Stomach (tissue), 9 donors: ENCODE data around the gene DOK3. TPM values are rescaled to one million over a fixed set of nuclear protein-coding genes. Genes with fewer than 3 reads are reported as not detected.

Source experiments
- DNase-seq, 2 donors: peaks; one replicate each; pipeline versions ENCODE4 v3.0.0 to v3.0.0-alpha.2; 2013 to 2019
- H3K27ac ChIP-seq, 5 donors: fragments of 200-600 bp in 4 of 5; sonication (generic) in 4 of 5; one replicate each; pipeline ENCODE4 v1.5.1; 2013 to 2019; ENCODE audit warnings: mild to moderate bottlenecking in 1 of 5, moderate library complexity in 1 of 5
- H3K27me3 ChIP-seq, 3 donors: fragments of 200-600 bp; sonication (generic); one replicate each; pipeline ENCODE4 v1.5.1; 2017 to 2019; ENCODE audit warnings: mixed run types in 1 of 3
- H3K36me3 ChIP-seq, 4 donors: fragments of 200-600 bp; sonication (generic); 1 replicate in 3 of 4; 2 replicates in 1 of 4; pipeline ENCODE4 v1.5.1; 2016 to 2019
- H3K4me1 ChIP-seq, 4 donors: fragments of 200-600 bp; sonication (generic); one replicate each; pipeline ENCODE4 v1.5.1; 2016 to 2019
- H3K4me3 ChIP-seq, 4 donors: fragments of 200-600 bp; sonication (generic) in 3 of 4; one replicate each; pipeline ENCODE4 v1.5.1; 2016 to 2019; ENCODE audit warnings: mild to moderate bottlenecking in 1 of 4
- H3K9me3 ChIP-seq, 4 donors: fragments of 200-600 bp; sonication (generic); one replicate each; pipeline ENCODE4 v1.5.1; 2016 to 2019
- CTCF ChIP-seq, 7 experiments: fragments of 450-650 bp in 4 of 7; fragments of 200-600 bp in 3 of 7; sonication (generic) in 3 of 7; IDR thresholded peaks; one replicate each; pipeline ENCODE4 v1.5.1; 2016 to 2019; ENCODE audit warnings: antibody characterized with exemption in 7 of 7, control low read depth in 2 of 7, mild to moderate bottlenecking in 1 of 7
- EP300 ChIP-seq: sonication (generic); formaldehyde crosslinking; IDR thresholded peaks from one replicate; pipeline ENCODE4 v1.6.1; 2017; ENCODE audit warnings: antibody characterized with exemption
- POLR2A ChIP-seq, 4 donors: fragments of 450-650 bp; IDR thresholded peaks; one replicate each; pipeline ENCODE4 v1.6.1; 2016; ENCODE audit warnings: antibody characterized with exemption in 4 of 4, control low read depth in 2 of 4, mild to moderate bottlenecking in 1 of 4, moderate library complexity in 1 of 4
- POLR2AphosphoS5 ChIP-seq, 3 donors: sonication (generic); formaldehyde crosslinking; IDR thresholded peaks; one replicate each; pipeline ENCODE4 v1.6.1; 2016; ENCODE audit warnings: antibody characterized with exemption in 3 of 3
- whole genome bisulfite sequencing, 5 donors: extraction: QIAGEN DNeasy Blood & Tissue Kit in 3 of 5; methylation state at CpG; one replicate each; pipeline versions ENCODE4 v1.1.5 to v1.1.7; 2013 to 2018; 5-methylcytosine and 5-hydroxymethylcytosine counted together
- intact Hi-C: fragments of 100-400 bp; cut with DNase I; formaldehyde crosslinking; loops from one replicate; pipeline ENCODE4 v1.15.1; 2023; ENCODE audit warnings: low total_unique reads
- polyA plus RNA-seq, 3 donors: library from polyadenylated mRNA; stranded (reverse); fragments of 200-250 nt; gene quantifications; one replicate each; pipeline ENCODE4 v1.2.3, GENCODE V29; 2013
- total RNA-seq, 5 donors: library from RNA; depleted of rRNA; stranded (reverse); fragments of >200 nt; gene quantifications; one replicate each; pipeline versions ENCODE4 v1.1.0 to v1.2.3, GENCODE V29; 2014 to 2016
- donor health status: healthy with polysubstance abuse.
- donor health status: Bipolar disorder and iron deficiency.
- donor health status: healthy.

Gene DOK3
- total and polyA plus RNA-seq, 8 donors, result 0.43 to 31.2 (median 4.9) TPM; not detected in 1

GRCh38 chr5:177502886-177503285 is 6.7 kb downstream of the DOK3 start:
- TF ChIP-seq EP300 (no peak), POLR2AphosphoS5 (IDR thresholded peaks at IDR 0.05) (no peak), POLR2A (IDR thresholded peaks at IDR 0.05) (no peak), CTCF (IDR thresholded peaks at IDR 0.05) (no peak)
- H3K4me1 ChIP-seq, result peaks cover 7 to 23% (median 16%) of the 10 kb centered on the region in 4 donors
- no peak overlapping the region for H3K27ac ChIP-seq
- intact Hi-C loops, result loop anchor here (5.0 kb wide), 1 partner anchor 111 kb away; no protein-coding TSS in a partner anchor
- no peaks in the 10 kb centered on the region for H3K9me3 ChIP-seq
- peaks cover 0 to 22% (median 12%) of the 10 kb centered on the region in 4 donors for H3K36me3 ChIP-seq
- no peak overlapping the region for H3K4me3 ChIP-seq
- 81 to 86% (median 83%) methylated on average over 16 of the region's 16 CpGs for WGBS, 5 donors
- H3K27me3 ChIP-seq, result no peaks in the 10 kb centered on the region
- no peak for DNase-seq

- intact Hi-C loops, result loop anchor here (5.0 kb wide), 1 partner anchor 110 kb away; no protein-coding TSS in a partner anchor
- no peak overlapping the region for H3K27ac ChIP-seq
Measured at GRCh38 chr5:177501874-177502678, 7.5 kb downstream of the DOK3 start.

GRCh38 chr5:177500685-177501522 is 8.7 kb downstream of the DOK3 start:
- Histone ChIP-seq H3K36me3 (peaks cover 0 to 22% (median 12%) of the 10 kb centered on the region in 4 donors), H3K27ac (peak overlapping the region in 1 of 5 donors; percentile 37), H3K27me3 (no peaks in the 10 kb centered on the region), H3K4me3 (no peak overlapping the region), H3K9me3 (no peaks in the 10 kb centered on the region), H3K4me1 (peaks cover 18 to 40% (median 32%) of the 10 kb centered on the region in 4 donors)
- 13 to 27% (median 17%) methylated on average over 6 to 10 of the region's 10 CpGs for WGBS, 5 donors
- TF ChIP-seq POLR2AphosphoS5 (IDR thresholded peaks at IDR 0.05) (peak in 1 of 3 donors; percentile 58), CTCF (IDR thresholded peaks at IDR 0.05) (peak in 5 of 7 experiments; percentile 59 to 94 (median 90)), POLR2A (IDR thresholded peaks at IDR 0.05) (no peak), EP300 (no peak)
- intact Hi-C loops, result loop anchor here (5.0 kb wide), 1 partner anchor 109 kb away; no protein-coding TSS in a partner anchor
- peak; percentile 93 to 95 for DNase-seq

More at GRCh38 chr5:177501874-177502678, 7.5 kb downstream of the DOK3 start:
- Histone ChIP-seq H3K4me1 (peaks cover 9 to 29% (median 21%) of the 10 kb centered on the region in 4 donors), H3K36me3 (peaks cover 0 to 22% (median 12%) of the 10 kb centered on the region in 4 donors), H3K9me3 (no peaks in the 10 kb centered on the region), H3K4me3 (no peak overlapping the region), H3K27me3 (no peaks in the 10 kb centered on the region)
- WGBS, 5 donors, result 59 to 72% (median 66%) methylated on average over 9 of the region's 9 CpGs
- no peak for DNase-seq
- no peak for TF ChIP-seq CTCF (IDR thresholded peaks at IDR 0.05)
- TF ChIP-seq POLR2A (IDR thresholded peaks at IDR 0.05), result no peak
- no peak for TF ChIP-seq EP300

- TF ChIP-seq POLR2AphosphoS5 (IDR thresholded peaks at IDR 0.05), result no peak
- no peak for TF ChIP-seq EP300
- no peak for TF ChIP-seq POLR2A (IDR thresholded peaks at IDR 0.05)
- no peak for TF ChIP-seq CTCF (IDR thresholded peaks at IDR 0.05)
- 77 to 91% (median 80%) methylated on average over 6 of the region's 6 CpGs for WGBS, 5 donors
- peaks cover 29 to 51% (median 42%) of the 10 kb centered on the region in 4 donors for H3K4me1 ChIP-seq
- intact Hi-C loops, result loop anchor here (5.0 kb wide), 1 partner anchor 108 kb away; no protein-coding TSS in a partner anchor
- no peak for DNase-seq
- no peaks in the 10 kb centered on the region for H3K27me3 ChIP-seq
- H3K9me3 ChIP-seq, result no peaks in the 10 kb centered on the region
- no peak overlapping the region for H3K4me3 ChIP-seq
- H3K27ac ChIP-seq, result no peak overlapping the region
- peaks cover 0 to 17% (median 12%) of the 10 kb centered on the region in 4 donors for H3K36me3 ChIP-seq
Measured at GRCh38 chr5:177499842-177500241, 9.8 kb downstream of the DOK3 start.
